Bronchial epithelial cell (primary cell): ENCODE measurements around the gene DERL3. TPM values are rescaled to one million over a fixed set of nuclear protein-coding genes. Genes with fewer than 3 reads are reported as not detected.
A peak's percentile ranks its signal among the peaks of the same experiment; 100 is the strongest.

Experiments used
- DNase-seq: peaks from one replicate; pipeline ENCODE4 v3.0.0-alpha.2; 2010; ENCODE audit warnings: low read depth
- FAIRE-seq: peaks from 2 replicates; lab custom pipeline; 2011; peaks lifted over from hg19 to GRCh38; lab: Jason Lieb, UNC
- H3K27me3 ChIP-seq: 2 replicates; pipeline ENCODE4 v1.5.1; 2011; ENCODE audit warnings: low read length; ENCODE audit not compliant: control insufficient read depth, insufficient read depth
- H3K36me3 ChIP-seq: 2 replicates; pipeline ENCODE4 v1.5.1; 2011; ENCODE audit warnings: low read length; ENCODE audit not compliant: control insufficient read depth, insufficient read depth
- H3K4me3 ChIP-seq: 2 replicates; pipeline ENCODE4 v1.5.1; 2011; ENCODE audit warnings: mild to moderate bottlenecking, low read depth, low read length, control low read depth
- CTCF ChIP-seq: IDR thresholded peaks from 2 replicates; pipeline ENCODE4 v1.5.1; 2011; ENCODE audit warnings: mild to moderate bottlenecking, moderate library complexity, low read length, control low read depth, inconsistent platforms; ENCODE audit not compliant: insufficient read depth, severe bottlenecking
- total RNA-seq: library from RNA; depleted of rRNA; stranded (reverse); fragments of >200 nt; gene quantifications from 2 replicates; pipeline ENCODE4 v1.2.1, GENCODE V29; 2014

Gene DERL3
- total RNA-seq, 1 donor from 2014 or later = 0.26 TPM

- no peak for DNase-seq
- no peaks in the 10 kb centered on the region for H3K27me3 ChIP-seq
- no peak overlapping the region for H3K4me3 ChIP-seq
- peak; percentile 76 for FAIRE-seq
- no peaks in the 10 kb centered on the region for H3K36me3 ChIP-seq
- TF ChIP-seq CTCF = no peak
These were observed 6.0 kb upstream of the DERL3 start for GRCh38 chr22:23844739-23845202.

GRCh38 chr22:23842599-23842998 lies 3.8 kb upstream of the DERL3 start:
- no peaks in the 10 kb centered on the region for H3K36me3 ChIP-seq
- no peak for FAIRE-seq
- no peaks in the 10 kb centered on the region for H3K27me3 ChIP-seq
- H3K4me3 ChIP-seq = no peak overlapping the region
- TF ChIP-seq CTCF = no peak
- no peak for DNase-seq

GRCh38 chr22:23841736-23842445 lies 3.1 kb upstream of the DERL3 start:
- DNase-seq (no peak), FAIRE-seq (no peak)

GRCh38 chr22:23841292-23841691 lies 2.5 kb upstream of the DERL3 start:
- no peak for FAIRE-seq
- H3K36me3 ChIP-seq = no peaks in the 10 kb centered on the region
- H3K27me3 ChIP-seq = no peaks in the 10 kb centered on the region
- no peak for DNase-seq
- H3K4me3 ChIP-seq = no peak overlapping the region
- TF ChIP-seq CTCF = no peak

More at GRCh38 chr22:23841736-23842445, 3.1 kb upstream of the DERL3 start:
- Histone ChIP-seq H3K27me3 (no peaks in the 10 kb centered on the region), H3K4me3 (no peak overlapping the region), H3K36me3 (no peaks in the 10 kb centered on the region)
- no peak for TF ChIP-seq CTCF

- H3K36me3 ChIP-seq = no peaks in the 10 kb centered on the region
- no peak for TF ChIP-seq CTCF
- FAIRE-seq (no peak), DNase-seq (no peak)
- H3K27me3 ChIP-seq = no peaks in the 10 kb centered on the region
- H3K4me3 ChIP-seq = no peak overlapping the region
These were observed 1.2 kb upstream of the DERL3 start for GRCh38 chr22:23840026-23840425.
